GM18867 (cell line): ENCODE data around the gene WWC2.
"Not testable (repeated sequence)": the region's sequence is repeated elsewhere in the genome, so short reads cannot be mapped to it uniquely, and the experiment has no call there.

ENCODE experiments used
- ATAC-seq: cut with Tn5 transposase; IDR thresholded peaks from one replicate; pipeline ENCODE4 v1.9.1; 2021; ENCODE audit warnings: mild to moderate bottlenecking, moderate library complexity; ENCODE audit not compliant: unreplicated experiment

The WWC2 gene

GRCh38 chr4:183139972-183140570 is 41.0 kb downstream of the WWC2 start:
- no peak for ATAC-seq

- ATAC-seq, result no peak
These were observed 41.9 kb downstream of the WWC2 start for GRCh38 chr4:183140911-183141320.

- no peak for ATAC-seq
These were observed 42.9 kb downstream of the WWC2 start for GRCh38 chr4:183141997-183142396.

GRCh38 chr4:183142571-183143550 is 43.8 kb downstream of the WWC2 start:
- no peak for ATAC-seq

DNA sequence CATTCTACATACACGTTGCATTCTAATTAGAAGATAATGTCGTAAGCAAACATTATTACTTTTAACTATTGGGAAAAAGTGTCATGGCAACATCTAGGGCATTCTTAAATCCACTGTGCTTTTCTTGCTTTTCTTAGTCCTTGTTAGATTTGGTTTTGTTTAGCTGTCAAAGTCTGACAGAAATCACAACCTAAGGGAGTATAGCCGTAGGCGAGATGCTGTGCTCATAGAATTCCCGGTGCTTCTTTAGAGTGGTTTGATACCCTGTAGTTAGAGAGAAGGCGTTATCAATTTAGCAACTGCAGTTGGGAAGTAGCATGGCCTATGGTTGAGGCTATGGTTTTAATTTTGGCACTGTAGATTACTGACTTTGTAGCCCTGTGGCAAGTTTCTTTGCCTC is 45.7 kb downstream of the WWC2 start:
- no peak for ATAC-seq

DNA sequence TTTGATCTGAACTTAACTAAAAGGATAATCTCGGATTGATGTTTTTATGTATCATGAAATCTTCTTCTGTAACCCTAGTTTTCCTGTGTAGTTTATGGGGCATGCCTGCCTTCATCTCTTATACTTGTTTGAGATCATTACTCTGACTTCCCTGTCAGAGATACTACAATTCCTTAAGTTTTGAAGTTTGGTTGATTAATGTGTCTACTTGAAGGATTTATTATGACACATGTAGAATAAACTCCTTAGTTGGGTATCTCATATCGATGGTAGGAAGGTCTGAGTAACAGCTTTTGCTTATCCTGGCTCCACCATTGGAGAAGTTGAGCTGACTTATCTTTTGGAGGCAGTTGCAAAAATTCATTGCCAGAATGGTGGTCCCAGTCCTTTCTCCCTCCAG is 46.7 kb downstream of the WWC2 start:
- no peak for ATAC-seq

DNA sequence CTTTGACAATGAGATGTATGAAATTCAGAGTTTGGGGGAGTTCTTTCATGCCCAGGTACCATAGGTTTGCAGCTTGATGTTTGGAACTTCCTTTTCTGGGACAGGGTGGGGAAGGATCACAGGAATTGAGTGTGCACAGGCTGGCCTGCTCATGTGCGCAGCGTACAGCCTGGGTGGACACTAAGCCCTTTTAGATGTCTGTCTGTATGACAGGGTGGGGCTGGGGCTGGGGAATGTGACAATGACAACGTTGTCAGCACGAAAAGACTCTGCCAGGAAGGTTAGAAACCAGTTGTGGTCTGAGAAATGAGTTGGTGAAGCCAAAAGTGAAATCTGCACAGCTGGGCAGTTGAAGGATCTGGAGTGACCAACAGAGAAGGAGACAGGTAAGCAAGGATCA is 47.4 kb downstream of the WWC2 start:
- ATAC-seq, result no peak

DNA sequence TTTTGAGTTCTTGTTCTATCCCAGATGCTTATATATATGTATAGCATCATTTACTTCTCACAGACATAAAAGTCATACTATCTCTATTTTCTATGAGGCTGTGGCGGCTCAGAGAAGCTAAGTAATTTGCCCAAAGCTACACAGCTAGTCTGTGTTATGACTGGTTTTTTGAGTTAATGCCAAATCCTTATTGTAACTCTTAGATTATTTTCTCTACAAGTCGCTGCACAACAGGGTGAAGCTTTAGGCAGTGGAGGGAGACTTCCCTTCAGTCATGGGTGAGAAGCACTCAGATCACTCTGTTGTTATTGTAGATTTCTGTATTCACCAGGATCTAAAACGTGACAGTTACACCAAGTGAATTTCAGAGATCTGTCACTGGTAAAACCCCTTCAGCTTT is 48.1 kb downstream of the WWC2 start:
- ATAC-seq, result no peak

- ATAC-seq, result no peak
These were observed 48.9 kb downstream of the WWC2 start for GRCh38 chr4:183147983-183148382.

GRCh38 chr4:183149616-183150539 is 50.8 kb downstream of the WWC2 start:
- no peak for ATAC-seq

DNA sequence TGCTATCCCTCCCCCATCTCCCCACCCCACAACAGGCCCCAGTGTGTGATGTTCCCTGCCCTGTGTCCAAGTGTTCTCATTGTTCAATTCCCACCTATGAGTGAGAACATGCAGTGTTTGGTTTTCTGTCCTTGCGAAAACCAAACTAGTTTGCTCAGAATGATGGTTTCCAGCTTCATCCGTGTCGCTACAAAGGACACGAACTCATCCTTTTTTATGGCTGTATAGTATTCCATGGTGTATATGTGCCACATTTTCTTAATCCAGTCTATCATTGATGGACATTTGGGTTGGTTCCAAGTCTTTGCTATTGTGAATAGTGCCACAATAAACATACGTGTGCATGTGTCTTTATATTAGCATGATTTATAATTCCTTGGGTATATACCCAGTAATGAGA is 51.6 kb downstream of the WWC2 start:
- ATAC-seq, result not testable (repeated sequence)

DNA sequence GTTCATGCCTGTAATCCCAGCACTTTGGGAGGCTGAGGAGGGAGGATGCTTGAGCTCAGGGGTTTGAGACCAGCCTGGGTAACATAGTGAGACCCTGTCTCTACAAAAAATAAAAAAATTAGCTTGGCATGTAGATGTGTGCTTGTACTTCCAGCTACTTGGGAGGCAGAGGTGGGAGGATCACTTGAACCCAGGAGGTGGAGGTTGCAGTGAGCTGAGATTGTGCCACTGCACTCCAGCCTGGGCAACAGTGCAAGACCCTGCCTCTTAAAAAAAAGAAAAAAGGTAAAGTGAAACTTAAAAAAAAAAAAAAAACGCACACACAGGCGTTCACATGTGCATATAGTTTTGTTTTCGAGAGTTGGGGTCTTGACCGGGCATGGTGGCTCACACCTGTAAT is 53.2 kb downstream of the WWC2 start:
- ATAC-seq, result not testable (repeated sequence)

GRCh38 chr4:183153190-183153916 is 54.3 kb downstream of the WWC2 start:
- no peak for ATAC-seq

DNA sequence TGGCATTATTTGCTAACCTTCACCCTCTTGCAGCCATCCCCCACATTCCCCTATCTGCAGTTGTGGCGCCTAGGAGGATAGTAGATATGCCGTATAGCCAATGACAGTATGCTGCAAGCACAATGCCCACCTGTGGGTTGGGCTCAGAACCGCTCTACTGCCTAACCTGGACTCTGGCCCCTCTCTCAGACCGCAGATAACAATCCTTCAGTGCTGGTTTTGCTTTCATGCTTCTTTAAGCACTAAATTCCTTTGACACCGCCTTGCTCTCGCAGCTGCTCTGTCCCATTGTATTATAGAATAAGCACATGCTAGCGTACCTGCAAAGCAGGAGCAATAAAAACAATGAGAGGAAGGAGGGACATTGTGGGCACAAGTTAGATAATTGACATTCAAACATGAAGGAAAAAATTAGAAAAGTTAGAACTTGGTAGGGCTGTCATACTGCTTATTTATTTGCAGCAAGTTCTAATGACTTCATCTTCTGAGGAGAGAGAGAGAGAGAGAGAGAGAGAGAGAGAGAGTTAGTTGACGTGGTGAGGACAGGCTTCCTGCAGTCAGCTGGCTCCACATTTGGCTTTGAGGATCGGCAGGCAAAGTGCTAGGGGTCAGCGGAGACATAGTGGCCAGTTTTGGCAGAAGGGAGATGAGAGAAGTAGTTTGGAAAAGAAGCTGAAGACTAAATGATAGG is 55.8 kb downstream of the WWC2 start:
- ATAC-seq, result no peak

DNA sequence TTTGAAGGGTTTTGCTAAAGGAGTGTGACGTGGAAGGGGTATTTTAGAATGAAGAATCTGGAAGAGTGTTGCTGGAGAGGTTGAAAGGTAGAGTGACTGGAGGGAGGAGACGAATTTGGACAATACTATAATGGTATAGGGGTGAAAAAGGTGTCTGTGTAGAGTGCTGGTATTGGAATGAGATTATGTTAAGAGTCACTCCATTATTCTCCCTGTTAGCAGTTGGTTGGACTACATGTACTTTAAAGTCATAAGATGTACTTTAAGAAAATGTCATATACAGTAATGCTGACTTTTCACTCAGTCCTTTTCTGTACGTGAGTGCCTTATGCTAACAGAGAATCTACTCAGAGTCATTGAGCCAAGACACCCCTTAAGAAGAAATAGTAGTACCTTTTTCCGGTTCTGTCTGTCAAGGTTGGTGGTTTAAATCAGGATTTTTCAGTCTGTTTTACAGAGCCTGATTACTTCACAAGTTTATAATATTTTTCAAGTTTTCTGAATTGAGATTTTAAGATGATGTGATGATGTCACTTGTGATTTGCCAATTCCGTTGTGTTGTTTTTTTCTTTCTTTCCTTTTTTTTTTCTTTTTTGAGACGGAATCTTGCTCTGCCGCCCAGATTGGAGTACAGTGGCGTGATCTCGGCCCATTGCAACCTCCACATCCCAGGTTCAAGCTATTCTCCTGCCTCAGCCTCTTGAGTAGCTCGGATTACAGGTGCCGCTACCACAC is 56.6 kb downstream of the WWC2 start:
- no peak for ATAC-seq

- ATAC-seq, result no peak
These were observed 58.2 kb downstream of the WWC2 start for GRCh38 chr4:183157215-183157614.

DNA sequence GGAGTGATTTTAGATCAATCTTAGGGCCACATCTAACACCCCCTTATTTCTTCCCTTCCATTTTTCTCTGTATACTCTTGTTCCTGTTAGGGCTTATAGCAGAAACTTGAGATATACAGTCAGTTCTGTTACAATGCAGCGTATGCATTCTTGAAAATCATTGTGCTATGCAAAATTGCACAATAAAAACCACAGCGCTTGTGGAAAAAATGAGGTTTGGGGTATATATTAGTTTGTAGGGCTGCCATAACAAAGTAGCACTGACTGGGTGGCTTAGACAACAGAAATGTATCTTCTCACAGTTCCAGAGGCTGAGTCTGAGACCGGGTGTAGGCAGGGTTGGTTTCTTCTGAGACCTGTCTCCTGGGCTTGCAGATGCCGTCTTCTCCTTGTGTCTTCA is 59.0 kb downstream of the WWC2 start:
- ATAC-seq, result no peak

DNA sequence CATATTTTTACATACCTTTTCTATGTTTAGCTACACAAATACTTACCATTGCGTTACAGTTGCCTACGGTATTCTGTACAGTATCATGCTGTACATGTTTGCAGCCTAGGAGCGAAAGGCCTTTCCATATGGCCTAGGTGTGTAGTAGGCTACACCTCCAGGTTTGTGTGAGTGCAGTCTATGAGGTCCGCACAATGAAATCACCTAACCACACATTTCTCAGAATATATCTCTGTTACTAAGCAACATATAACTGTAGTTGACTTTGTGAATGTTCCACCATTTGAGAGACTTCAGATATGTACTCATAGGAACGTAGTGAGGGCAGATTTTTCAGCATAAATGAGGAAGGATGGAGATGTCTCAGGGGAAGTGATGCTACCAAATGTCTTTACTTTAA is 62.6 kb downstream of the WWC2 start:
- ATAC-seq, result no peak

GRCh38 chr4:183163135-183163534 is 64.1 kb downstream of the WWC2 start:
- ATAC-seq, result no peak
